Natural killer cell (primary cell): Measurements from ENCODE around the gene ZNF320. TPM values are rescaled to one million over a fixed set of nuclear protein-coding genes. Genes with fewer than 3 reads are reported as not detected.
"Not testable (repeated sequence)": the region's sequence is repeated elsewhere in the genome, so short reads cannot be mapped to it uniquely, and the experiment has no call there.

Experiments used
- ATAC-seq, 3 donors: fragments of 150-1000 bp in 2 of 3; fragments of 200-7000 bp in 1 of 3; cut with Tn5 transposase; 1 replicate in 1 of 3; 2 replicates in 2 of 3; pipeline ENCODE4 v1.10.0; 2021; ENCODE audit warnings: mild to moderate bottlenecking in 2 of 3, moderate library complexity in 2 of 3
- DNase-seq, 2 donors: peaks; one replicate each; pipeline versions ENCODE4 v3.0.0 to v3.0.0-alpha.2; 2013 to 2021; ENCODE audit warnings: mixed read lengths in 1 of 2
- H3K27ac ChIP-seq: one replicate; pipeline ENCODE4 v1.5.1; 2013; ENCODE audit warnings: mild to moderate bottlenecking, low read length
- H3K27me3 ChIP-seq: one replicate; pipeline ENCODE4 v1.6.1; 2013; ENCODE audit warnings: low read length; ENCODE audit not compliant: control insufficient read depth, insufficient read depth
- H3K36me3 ChIP-seq: one replicate; pipeline ENCODE4 v1.6.1; 2013; ENCODE audit warnings: low read length; ENCODE audit not compliant: control insufficient read depth, insufficient read depth
- H3K4me1 ChIP-seq: one replicate; pipeline ENCODE4 v1.6.1; 2013; ENCODE audit warnings: low read length; ENCODE audit not compliant: control insufficient read depth, insufficient read depth
- H3K4me3 ChIP-seq: one replicate; pipeline ENCODE4 v1.5.1; 2013; ENCODE audit warnings: low read length
- H3K9me3 ChIP-seq: one replicate; pipeline ENCODE4 v1.6.1; 2013; ENCODE audit warnings: low read length; ENCODE audit not compliant: control insufficient read depth, insufficient read depth
- H3K27ac Mint-ChIP-seq, 2 donors: one replicate each; pipeline ENCODE4 v1.8.0; 2022; ENCODE audit warnings: mild to moderate bottlenecking in 2 of 2, mixed read lengths in 2 of 2, moderate library complexity in 1 of 2
- H3K27me3 Mint-ChIP-seq, 2 donors: one replicate each; pipeline ENCODE4 v1.8.0; 2022; ENCODE audit warnings: low read depth in 2 of 2, mixed read lengths in 2 of 2
- H3K36me3 Mint-ChIP-seq: one replicate; pipeline ENCODE4 v1.8.0; 2022; ENCODE audit warnings: mixed read lengths
- H3K4me1 Mint-ChIP-seq, 2 donors: one replicate each; pipeline ENCODE4 v1.8.0; 2022; ENCODE audit warnings: mixed read lengths in 2 of 2
- H3K4me3 Mint-ChIP-seq: one replicate; pipeline ENCODE4 v1.8.0; 2022; ENCODE audit warnings: mild to moderate bottlenecking, moderate library complexity, mixed read lengths
- H3K9me3 Mint-ChIP-seq, 2 donors: one replicate each; pipeline ENCODE4 v1.8.0; 2022; ENCODE audit warnings: mixed read lengths in 2 of 2
- WGBS: methylation state at CpG from one replicate; pipeline ENCODE4 v1.1.7; 2013; ENCODE audit warnings: missing lambda C conversion rate; ENCODE audit not compliant: insufficient coverage; 5-methylcytosine and 5-hydroxymethylcytosine counted together
- intact Hi-C: fragments of 100-400 bp; cut with micrococcal nuclease; formaldehyde crosslinking; loops from one replicate; pipeline ENCODE4 v1.14.2; 2022
- total RNA-seq, 4 donors: library from RNA; stranded (reverse); fragments of 120-200 nt in 1 of 4; gene quantifications; one replicate each; pipeline versions ENCODE4 v1.2.3 to v1.2.4, GENCODE V29; 2013 to 2022
- TF ChIP-seq, protein P1 (sequence below): fragments of 200-600 bp; IDR thresholded peaks from one replicate; pipeline ENCODE4 v1.8.0; 2022; ENCODE audit warnings: antibody characterized with exemption

Gene ZNF320
- total RNA-seq, 3 donors from 2014 or later (not counting 1 experiment from before 2014, with no cell fraction given) = 10.3 to 14.0 (median 11.9) TPM

- H3K36me3 Mint-ChIP-seq = peaks cover 29% of the 10 kb centered on the region
- no peaks in the 10 kb centered on the region for H3K4me1 ChIP-seq
- no peaks in the 10 kb centered on the region for H3K27me3 Mint-ChIP-seq
- peaks cover 3% of the 10 kb centered on the region for H3K9me3 ChIP-seq
- H3K4me3 Mint-ChIP-seq = no peak overlapping the region
- H3K4me3 ChIP-seq = no peak overlapping the region
- peaks cover 38% of the 10 kb centered on the region for H3K36me3 ChIP-seq
- WGBS = 91% methylated on average over 3 of the region's 4 CpGs
- peak overlapping the region in 1 of 2 donors; percentile 9 for H3K27ac Mint-ChIP-seq
- DNase-seq (no peak), ATAC-seq (no peak)
- no peaks in the 10 kb centered on the region for H3K27me3 ChIP-seq
- no peak overlapping the region for H3K27ac ChIP-seq
- TF ChIP-seq, protein P1, sequence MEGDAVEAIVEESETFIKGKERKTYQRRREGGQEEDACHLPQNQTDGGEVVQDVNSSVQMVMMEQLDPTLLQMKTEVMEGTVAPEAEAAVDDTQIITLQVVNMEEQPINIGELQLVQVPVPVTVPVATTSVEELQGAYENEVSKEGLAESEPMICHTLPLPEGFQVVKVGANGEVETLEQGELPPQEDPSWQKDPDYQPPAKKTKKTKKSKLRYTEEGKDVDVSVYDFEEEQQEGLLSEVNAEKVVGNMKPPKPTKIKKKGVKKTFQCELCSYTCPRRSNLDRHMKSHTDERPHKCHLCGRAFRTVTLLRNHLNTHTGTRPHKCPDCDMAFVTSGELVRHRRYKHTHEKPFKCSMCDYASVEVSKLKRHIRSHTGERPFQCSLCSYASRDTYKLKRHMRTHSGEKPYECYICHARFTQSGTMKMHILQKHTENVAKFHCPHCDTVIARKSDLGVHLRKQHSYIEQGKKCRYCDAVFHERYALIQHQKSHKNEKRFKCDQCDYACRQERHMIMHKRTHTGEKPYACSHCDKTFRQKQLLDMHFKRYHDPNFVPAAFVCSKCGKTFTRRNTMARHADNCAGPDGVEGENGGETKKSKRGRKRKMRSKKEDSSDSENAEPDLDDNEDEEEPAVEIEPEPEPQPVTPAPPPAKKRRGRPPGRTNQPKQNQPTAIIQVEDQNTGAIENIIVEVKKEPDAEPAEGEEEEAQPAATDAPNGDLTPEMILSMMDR = no peak
- H3K9me3 Mint-ChIP-seq = no peaks in the 10 kb centered on the region
- intact Hi-C loops = no loop called here
- peaks cover 15 to 19% of the 10 kb centered on the region in 2 donors for H3K4me1 Mint-ChIP-seq
Observed at GRCh38 chr19:52889931-52890330, 7.5 kb downstream of the ZNF320 start.

GRCh38 chr19:52889076-52889475 lies 8.4 kb downstream of the ZNF320 start:
- Mint-ChIP-seq H3K27me3 (no peaks in the 10 kb centered on the region), H3K4me1 (peaks cover 15 to 19% of the 10 kb centered on the region in 2 donors), H3K4me3 (no peak overlapping the region), H3K27ac (no peak overlapping the region), H3K36me3 (peaks cover 37% of the 10 kb centered on the region), H3K9me3 (no peaks in the 10 kb centered on the region)
- Histone ChIP-seq H3K4me3 (no peak overlapping the region), H3K27me3 (no peaks in the 10 kb centered on the region), H3K9me3 (peaks cover 7% of the 10 kb centered on the region), H3K36me3 (peaks cover 45% of the 10 kb centered on the region), H3K4me1 (no peaks in the 10 kb centered on the region), H3K27ac (no peak overlapping the region)
- intact Hi-C loops = no loop called here
- 96% methylated on average over 6 of the region's 7 CpGs for WGBS
- DNase-seq = no peak
- TF ChIP-seq, protein P1 = no peak
- no peak for ATAC-seq

- ATAC-seq = no peak
- peaks cover 53% of the 10 kb centered on the region for H3K9me3 ChIP-seq
- no peak overlapping the region for H3K4me3 ChIP-seq
- intact Hi-C loops = no loop called here
- WGBS = 93% methylated on average over 11 of the region's 11 CpGs
- Mint-ChIP-seq H3K36me3 (peaks cover 62% of the 10 kb centered on the region), H3K4me3 (no peak overlapping the region), H3K4me1 (no peaks in the 10 kb centered on the region), H3K9me3 (peaks cover 15 to 24% of the 10 kb centered on the region in 2 donors), H3K27ac (no peak overlapping the region), H3K27me3 (no peaks in the 10 kb centered on the region)
- peaks cover 48% of the 10 kb centered on the region for H3K36me3 ChIP-seq
- no peak overlapping the region for H3K27ac ChIP-seq
- TF ChIP-seq, protein P1 = no peak
- H3K27me3 ChIP-seq = no peaks in the 10 kb centered on the region
- DNase-seq = no peak
- H3K4me1 ChIP-seq = no peaks in the 10 kb centered on the region
Observed at GRCh38 chr19:52880895-52881389, 16.5 kb downstream of the ZNF320 start.

DNA sequence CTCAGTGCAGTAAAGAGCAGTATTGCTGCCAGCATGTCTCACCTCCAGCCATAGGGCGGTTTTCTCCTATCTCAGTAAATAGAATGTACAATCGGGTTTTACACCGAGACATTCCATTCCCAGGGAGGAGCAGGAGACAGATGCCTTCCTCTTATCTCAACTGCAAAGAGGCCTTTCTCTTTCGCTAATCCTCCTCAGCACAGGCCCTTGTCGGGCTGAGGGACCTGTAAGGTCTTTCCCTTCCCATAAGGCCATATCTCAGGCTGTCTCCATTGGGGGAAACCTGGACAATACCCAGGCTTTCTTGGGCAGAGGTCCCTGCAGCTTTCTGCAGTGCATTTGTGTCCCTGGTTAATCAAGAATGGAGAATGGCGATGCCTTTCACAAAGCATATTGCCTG lies 24.4 kb downstream of the ZNF320 start:
- 92% methylated on average over 6 of the region's 6 CpGs for WGBS
- H3K27ac ChIP-seq, ATAC-seq, H3K4me3 Mint-ChIP-seq, H3K4me3 ChIP-seq, DNase-seq, H3K27me3 ChIP-seq, H3K4me1 ChIP-seq, H3K27ac Mint-ChIP-seq, intact Hi-C loops, H3K36me3 Mint-ChIP-seq, H3K9me3 Mint-ChIP-seq, H3K36me3 ChIP-seq, H3K4me1 Mint-ChIP-seq, H3K27me3 Mint-ChIP-seq: not testable (repeated sequence)
- peaks cover 13% of the 10 kb centered on the region for H3K9me3 ChIP-seq
